Measurements from ENCODE around the gene GAA. TPM values are rescaled to one million over a fixed set of nuclear protein-coding genes. Genes with fewer than 3 reads are reported as not detected.
"Not testable (repeated sequence)": the region's sequence is repeated elsewhere in the genome, so short reads cannot be mapped to it uniquely, and the experiment has no call there.

GAA gene
- total RNA-seq, 3 donors from 2014 or later (not counting 1 experiment from before 2014, with no cell fraction given) = 28.5 to 35.8 (median 32.9) TPM

- Histone ChIP-seq H3K4me3 (ENCODE audit: low read length) (no peak overlapping the region), H3K27ac (ENCODE audit: low read length) (no peak overlapping the region), H3K27me3 (ENCODE audit: control insufficient read depth, insufficient read depth, low read length) (no peaks in the 10 kb centered on the region), H3K4me1 (ENCODE audit: control insufficient read depth, insufficient read depth, low read length) (peaks cover 2% of the 10 kb centered on the region), H3K36me3 (ENCODE audit: control insufficient read depth, insufficient read depth, low read length) (no peaks in the 10 kb centered on the region), H3K9me3 (ENCODE audit: control insufficient read depth, insufficient read depth, low read length) (no peaks in the 10 kb centered on the region)
- TF ChIP-seq, protein P1, sequence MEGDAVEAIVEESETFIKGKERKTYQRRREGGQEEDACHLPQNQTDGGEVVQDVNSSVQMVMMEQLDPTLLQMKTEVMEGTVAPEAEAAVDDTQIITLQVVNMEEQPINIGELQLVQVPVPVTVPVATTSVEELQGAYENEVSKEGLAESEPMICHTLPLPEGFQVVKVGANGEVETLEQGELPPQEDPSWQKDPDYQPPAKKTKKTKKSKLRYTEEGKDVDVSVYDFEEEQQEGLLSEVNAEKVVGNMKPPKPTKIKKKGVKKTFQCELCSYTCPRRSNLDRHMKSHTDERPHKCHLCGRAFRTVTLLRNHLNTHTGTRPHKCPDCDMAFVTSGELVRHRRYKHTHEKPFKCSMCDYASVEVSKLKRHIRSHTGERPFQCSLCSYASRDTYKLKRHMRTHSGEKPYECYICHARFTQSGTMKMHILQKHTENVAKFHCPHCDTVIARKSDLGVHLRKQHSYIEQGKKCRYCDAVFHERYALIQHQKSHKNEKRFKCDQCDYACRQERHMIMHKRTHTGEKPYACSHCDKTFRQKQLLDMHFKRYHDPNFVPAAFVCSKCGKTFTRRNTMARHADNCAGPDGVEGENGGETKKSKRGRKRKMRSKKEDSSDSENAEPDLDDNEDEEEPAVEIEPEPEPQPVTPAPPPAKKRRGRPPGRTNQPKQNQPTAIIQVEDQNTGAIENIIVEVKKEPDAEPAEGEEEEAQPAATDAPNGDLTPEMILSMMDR (IDR thresholded peaks at IDR 0.05) = no peak
- Mint-ChIP-seq H3K4me3 (no peak overlapping the region), H3K27me3 (ENCODE audit: low read depth in 2 of 2) (peaks cover 0 to 6% of the 10 kb centered on the region in 2 donors), H3K4me1 (no peaks in the 10 kb centered on the region), H3K36me3 (no peaks in the 10 kb centered on the region), H3K9me3 (no peaks in the 10 kb centered on the region), H3K27ac (no peak overlapping the region)
- DNase-seq (no peak), ATAC-seq (no peak)
- 94% methylated on average over 16 of the region's 16 CpGs for WGBS (ENCODE audit: insufficient coverage)
- intact Hi-C loops (cut with micrococcal nuclease) = loop anchor here (10.0 kb wide), 1 partner anchor 165 kb away; no protein-coding TSS in a partner anchor
Measured at GRCh38 chr17:80089762-80090161, 11.6 kb upstream of the GAA start.

DNA sequence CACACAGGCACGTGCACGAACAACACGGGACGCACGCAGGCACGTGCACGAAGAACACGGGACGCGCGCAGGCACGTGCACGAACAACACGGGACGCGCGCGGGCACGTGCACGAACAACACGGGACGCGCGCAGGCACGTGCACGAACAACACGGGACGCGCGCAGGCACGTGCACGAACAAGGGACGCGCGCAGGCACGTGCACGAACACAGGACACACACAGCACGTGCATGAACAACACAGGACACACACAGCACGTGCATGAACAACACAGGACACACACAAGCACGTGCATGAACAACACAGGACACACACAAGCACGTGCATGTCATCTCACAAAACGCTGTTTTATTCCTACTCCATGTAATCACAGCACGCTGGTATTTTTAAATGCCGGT lies 11.2 kb upstream of the GAA start:
- not testable (repeated sequence) for H3K4me3 ChIP-seq (ENCODE audit: low read length); H3K4me3 Mint-ChIP-seq; DNase-seq; H3K27ac Mint-ChIP-seq; ATAC-seq; H3K27me3 ChIP-seq (ENCODE audit: control insufficient read depth, insufficient read depth, low read length); H3K36me3 ChIP-seq (ENCODE audit: control insufficient read depth, insufficient read depth, low read length); H3K9me3 Mint-ChIP-seq; H3K9me3 ChIP-seq (ENCODE audit: control insufficient read depth, insufficient read depth, low read length); H3K4me1 ChIP-seq (ENCODE audit: control insufficient read depth, insufficient read depth, low read length); H3K27me3 Mint-ChIP-seq (ENCODE audit: low read depth in 2 of 2); H3K36me3 Mint-ChIP-seq; H3K27ac ChIP-seq (ENCODE audit: low read length); H3K4me1 Mint-ChIP-seq
- intact Hi-C loops (cut with micrococcal nuclease) = loop anchor here (10.0 kb wide), 1 partner anchor 165 kb away; no protein-coding TSS in a partner anchor
- WGBS (ENCODE audit: insufficient coverage) = 93% methylated on average over 44 of the region's 44 CpGs

DNA sequence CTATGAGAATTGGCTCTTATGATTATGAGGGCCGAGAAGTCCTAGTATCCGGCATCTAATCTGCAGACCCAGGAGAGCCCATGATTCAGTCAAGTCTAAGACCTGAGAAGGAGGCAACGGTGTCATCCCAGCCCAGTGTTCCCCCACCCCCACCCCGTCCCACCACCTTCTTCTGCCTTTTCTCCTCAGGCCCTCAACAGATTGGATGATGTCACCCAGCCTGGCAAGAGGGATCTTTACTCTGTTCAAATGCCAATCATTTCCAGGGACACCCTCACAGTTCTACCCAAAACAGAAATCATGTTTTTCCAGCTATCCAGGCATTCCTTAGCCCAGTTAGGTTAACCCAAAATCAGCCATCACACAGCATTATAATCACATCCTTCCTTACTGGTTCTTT lies 10.0 kb upstream of the GAA start:
- intact Hi-C loops (cut with micrococcal nuclease) = loop anchor here (10.0 kb wide), 1 partner anchor 163 kb away; no protein-coding TSS in a partner anchor
- H3K27ac ChIP-seq (ENCODE audit: low read length) = no peak overlapping the region

GRCh38 chr17:80092959-80093358 lies 8.4 kb upstream of the GAA start:
- DNase-seq (no peak), ATAC-seq (peak in 1 of 3 donors; percentile 35)
- 63% methylated on average over 8 of the region's 8 CpGs for WGBS (ENCODE audit: insufficient coverage)
- no peaks in the 10 kb centered on the region for H3K36me3 Mint-ChIP-seq
- Histone ChIP-seq H3K27me3 (ENCODE audit: control insufficient read depth, insufficient read depth, low read length) (no peaks in the 10 kb centered on the region), H3K36me3 (ENCODE audit: control insufficient read depth, insufficient read depth, low read length) (no peaks in the 10 kb centered on the region), H3K9me3 (ENCODE audit: control insufficient read depth, insufficient read depth, low read length) (no peaks in the 10 kb centered on the region), H3K4me3 (ENCODE audit: low read length) (no peak overlapping the region), H3K4me1 (ENCODE audit: control insufficient read depth, insufficient read depth, low read length) (peaks cover 2% of the 10 kb centered on the region), H3K27ac (ENCODE audit: low read length) (no peak overlapping the region)
- H3K9me3 Mint-ChIP-seq = no peaks in the 10 kb centered on the region
- H3K4me1 Mint-ChIP-seq = no peaks in the 10 kb centered on the region
- H3K4me3 Mint-ChIP-seq = no peak overlapping the region
- intact Hi-C loops (cut with micrococcal nuclease) = loop anchor here (10.0 kb wide), 1 partner anchor 162 kb away; no protein-coding TSS in a partner anchor
- H3K27me3 Mint-ChIP-seq (ENCODE audit: low read depth in 2 of 2) = peaks cover 0 to 6% of the 10 kb centered on the region in 2 donors
- TF ChIP-seq, protein P1 (IDR thresholded peaks at IDR 0.05) = no peak
- no peak overlapping the region for H3K27ac Mint-ChIP-seq

More for the DNA sequence above, 10.0 kb upstream of the GAA start:
- no peak overlapping the region for H3K4me3 ChIP-seq (ENCODE audit: low read length)
- Mint-ChIP-seq H3K27me3 (ENCODE audit: low read depth in 2 of 2) (peaks cover 0 to 6% of the 10 kb centered on the region in 2 donors), H3K4me1 (no peaks in the 10 kb centered on the region), H3K4me3 (no peak overlapping the region), H3K27ac (no peak overlapping the region), H3K36me3 (no peaks in the 10 kb centered on the region), H3K9me3 (no peaks in the 10 kb centered on the region)
- H3K4me1 ChIP-seq (ENCODE audit: control insufficient read depth, insufficient read depth, low read length) = peaks cover 2% of the 10 kb centered on the region
- DNase-seq (no peak), ATAC-seq (no peak)
- no peaks in the 10 kb centered on the region for H3K36me3 ChIP-seq (ENCODE audit: control insufficient read depth, insufficient read depth, low read length)
- no peaks in the 10 kb centered on the region for H3K27me3 ChIP-seq (ENCODE audit: control insufficient read depth, insufficient read depth, low read length)
- 77% methylated on average over 4 of the region's 4 CpGs for WGBS (ENCODE audit: insufficient coverage)
- TF ChIP-seq, protein P1 (IDR thresholded peaks at IDR 0.05) = no peak
- H3K9me3 ChIP-seq (ENCODE audit: control insufficient read depth, insufficient read depth, low read length) = no peaks in the 10 kb centered on the region

Measured in natural killer cell (primary cell).